SK-N-SH treated with all-trans-retinoic acid at 6 μM for 48 hours (cell line): ENCODE data around the gene PPWD1.

Experiments used
- ATAC-seq: fragments of 200-7000 bp; cut with Tn5 transposase; 3 replicates; pipeline ENCODE4 v1.9.1; 2020; ENCODE audit warnings: mild to moderate bottlenecking, moderate library complexity
- ARNTL ChIP-seq: fragments of 450-650 bp; formaldehyde crosslinking; IDR thresholded peaks from 2 replicates; pipeline ENCODE4 v1.5.0; 2020; ENCODE audit warnings: low read depth, mild to moderate bottlenecking, moderate library complexity, borderline replicate concordance
- BACH2 ChIP-seq: fragments of 250-450 bp; sonication (Bioruptor Pico); IDR thresholded peaks from 2 replicates; pipeline ENCODE4 v1.9.0; 2021; ENCODE audit warnings: mild to moderate bottlenecking, borderline replicate concordance
- CREB5 ChIP-seq: fragments of 250-450 bp; sonication (Bioruptor Pico); IDR thresholded peaks from 2 replicates; pipeline ENCODE4 v1.5.1; 2020; ENCODE audit warnings: low read depth, mild to moderate bottlenecking, moderate library complexity
- CSDC2 ChIP-seq: fragments of 250-450 bp; sonication (Bioruptor Pico); IDR thresholded peaks from 2 replicates; pipeline ENCODE4 v1.5.0; 2020; ENCODE audit warnings: mild to moderate bottlenecking, moderate library complexity
- ESRRG ChIP-seq: fragments of 250-450 bp; sonication (Bioruptor Pico); IDR thresholded peaks from 2 replicates; pipeline ENCODE4 v1.6.1; 2021; ENCODE audit warnings: mild to moderate bottlenecking
- GLIS3 ChIP-seq: fragments of 250-450 bp; sonication (Bioruptor Pico); IDR thresholded peaks from 2 replicates; pipeline ENCODE4 v1.5.0; 2020; ENCODE audit warnings: mild to moderate bottlenecking, moderate library complexity
- ISL1 ChIP-seq: fragments of 250-450 bp; sonication (Bioruptor Pico); IDR thresholded peaks from 2 replicates; pipeline ENCODE4 v2.1.2; 2022; ENCODE audit warnings: mild to moderate bottlenecking, moderate library complexity
- OSR1 ChIP-seq: fragments of 250-450 bp; sonication (Bioruptor Pico); IDR thresholded peaks from 2 replicates; pipeline ENCODE4 v1.8.0; 2022; ENCODE audit warnings: moderate library complexity, mild to moderate bottlenecking, inconsistent platforms
- PATZ1 ChIP-seq: fragments of 250-450 bp; sonication (Bioruptor Pico); IDR thresholded peaks from 2 replicates; pipeline ENCODE4 v1.8.0; 2020; ENCODE audit warnings: mild to moderate bottlenecking, moderate library complexity, borderline replicate concordance
- PPARA ChIP-seq: fragments of 250-450 bp; sonication (Bioruptor Pico); IDR thresholded peaks from 2 replicates; pipeline ENCODE4 v1.5.0; 2020; ENCODE audit warnings: mild to moderate bottlenecking, borderline replicate concordance
- RARB ChIP-seq: fragments of 250-450 bp; sonication (Bioruptor Pico); IDR thresholded peaks from 2 replicates; pipeline ENCODE4 v1.8.0; 2021; ENCODE audit warnings: mild to moderate bottlenecking, moderate library complexity
- TCF4 ChIP-seq: fragments of 250-450 bp; sonication (Bioruptor Pico); IDR thresholded peaks from 2 replicates; pipeline ENCODE4 v1.8.0; 2021; ENCODE audit warnings: mild to moderate bottlenecking, moderate library complexity, borderline replicate concordance
- TOX ChIP-seq: fragments of 250-450 bp; sonication (Bioruptor Pico); IDR thresholded peaks from 2 replicates; pipeline ENCODE4 v1.8.0; 2021; ENCODE audit warnings: mild to moderate bottlenecking, moderate library complexity, borderline replicate concordance
- ZC3H10 ChIP-seq: fragments of 250-450 bp; sonication (Bioruptor Pico); IDR thresholded peaks from 2 replicates; pipeline ENCODE4 v1.5.1; 2021; ENCODE audit warnings: mild to moderate bottlenecking, moderate library complexity
- ZFP3 ChIP-seq: fragments of 250-450 bp; sonication (Bioruptor Pico); IDR thresholded peaks from 2 replicates; pipeline ENCODE4 v1.5.0; 2020; ENCODE audit warnings: mild to moderate bottlenecking, moderate library complexity
- ZFP30 ChIP-seq: fragments of 450-650 bp; formaldehyde crosslinking; IDR thresholded peaks from 2 replicates; pipeline ENCODE4 v1.5.0; 2022; ENCODE audit warnings: mild to moderate bottlenecking, moderate library complexity
- ZNF565 ChIP-seq: fragments of 450-650 bp; formaldehyde crosslinking; conservative IDR thresholded peaks from 2 replicates; pipeline ENCODE4 v1.5.0; 2020; ENCODE audit warnings: low read depth, mild to moderate bottlenecking, moderate library complexity
- ZNF70 ChIP-seq: fragments of 450-650 bp; formaldehyde crosslinking; IDR thresholded peaks from 2 replicates; pipeline ENCODE4 v1.5.0; 2020; ENCODE audit warnings: mild to moderate bottlenecking, moderate library complexity
- ZNF8 ChIP-seq: fragments of 450-650 bp; formaldehyde crosslinking; IDR thresholded peaks from 2 replicates; pipeline ENCODE4 v1.5.0; 2020; ENCODE audit warnings: mild to moderate bottlenecking, moderate library complexity
- TF ChIP-seq, protein P1 (sequence below): fragments of 250-450 bp; sonication (Bioruptor Pico); IDR thresholded peaks from 2 replicates; pipeline ENCODE4 v1.8.0; 2021; ENCODE audit warnings: low read depth, mild to moderate bottlenecking, moderate library complexity, borderline replicate concordance
- TF ChIP-seq, protein P2 (sequence below): fragments of 250-450 bp; sonication (Bioruptor Pico); IDR thresholded peaks from 2 replicates; pipeline ENCODE4 v1.5.0; 2020; ENCODE audit warnings: mild to moderate bottlenecking, moderate library complexity
- TF ChIP-seq, protein P3 (sequence below): fragments of 250-450 bp; sonication (Bioruptor Pico); IDR thresholded peaks from 2 replicates; pipeline ENCODE4 v1.5.1; 2021; ENCODE audit warnings: mild to moderate bottlenecking, moderate library complexity

The PPWD1 gene

GRCh38 chr5:65530904-65531303 lies 32.2 kb upstream of the PPWD1 start:
- TF ChIP-seq ESRRG (CRISPR knock-in tag) (no peak), RARB (CRISPR knock-in tag) (no peak), PATZ1 (CRISPR knock-in tag) (no peak), CREB5 (CRISPR knock-in tag) (no peak), TCF4 (CRISPR knock-in tag) (no peak), ZNF8 (CRISPR knock-in tag) (no peak)
- no peak for ATAC-seq

- ATAC-seq: no peak
- TF ChIP-seq ZC3H10 (CRISPR knock-in tag) (no peak), ESRRG (CRISPR knock-in tag) (no peak), RARB (CRISPR knock-in tag) (no peak), ZFP3 (CRISPR knock-in tag) (no peak), ZNF8 (CRISPR knock-in tag) (no peak), GLIS3 (CRISPR knock-in tag) (no peak), TCF4 (CRISPR knock-in tag) (no peak), ARNTL (no peak), CSDC2 (CRISPR knock-in tag) (no peak), CREB5 (CRISPR knock-in tag) (no peak)
- TF ChIP-seq, protein P1, sequence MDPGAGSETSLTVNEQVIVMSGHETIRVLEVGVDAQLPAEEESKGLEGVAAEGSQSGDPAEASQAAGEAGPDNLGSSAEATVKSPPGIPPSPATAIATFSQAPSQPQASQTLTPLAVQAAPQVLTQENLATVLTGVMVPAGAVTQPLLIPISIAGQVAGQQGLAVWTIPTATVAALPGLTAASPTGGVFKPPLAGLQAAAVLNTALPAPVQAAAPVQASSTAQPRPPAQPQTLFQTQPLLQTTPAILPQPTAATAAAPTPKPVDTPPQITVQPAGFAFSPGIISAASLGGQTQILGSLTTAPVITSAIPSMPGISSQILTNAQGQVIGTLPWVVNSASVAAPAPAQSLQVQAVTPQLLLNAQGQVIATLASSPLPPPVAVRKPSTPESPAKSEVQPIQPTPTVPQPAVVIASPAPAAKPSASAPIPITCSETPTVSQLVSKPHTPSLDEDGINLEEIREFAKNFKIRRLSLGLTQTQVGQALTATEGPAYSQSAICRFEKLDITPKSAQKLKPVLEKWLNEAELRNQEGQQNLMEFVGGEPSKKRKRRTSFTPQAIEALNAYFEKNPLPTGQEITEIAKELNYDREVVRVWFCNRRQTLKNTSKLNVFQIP (CRISPR knock-in tag): no peak
These were observed 27.5 kb upstream of the PPWD1 start for GRCh38 chr5:65535529-65535987.

DNA sequence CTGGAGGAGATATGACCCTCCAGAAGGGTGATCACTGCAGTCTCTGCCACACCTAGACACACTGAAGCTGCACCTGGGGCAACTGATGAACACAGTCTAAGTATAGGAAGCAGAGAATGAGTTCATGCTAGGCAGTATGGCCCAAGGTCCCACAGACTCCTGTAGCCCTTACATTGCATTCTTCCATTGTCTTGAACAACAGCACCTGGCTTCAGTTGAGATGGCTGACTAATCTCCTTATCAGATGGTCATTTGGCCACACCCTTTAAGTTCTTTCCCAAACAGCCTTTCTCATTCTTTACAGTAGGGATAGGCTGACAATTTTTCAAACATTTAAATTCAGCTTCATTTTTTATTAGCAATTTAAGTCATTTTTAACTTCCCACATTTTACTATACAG lies 23.3 kb upstream of the PPWD1 start:
- TF ChIP-seq ZFP3 (CRISPR knock-in tag): no peak
- TF ChIP-seq PATZ1 (CRISPR knock-in tag): no peak
- TF ChIP-seq ZNF70 (CRISPR knock-in tag): no peak
- no peak for TF ChIP-seq PPARA
- no peak for TF ChIP-seq ISL1 (CRISPR knock-in tag)
- TF ChIP-seq CSDC2 (CRISPR knock-in tag): no peak
- TF ChIP-seq, protein P2, sequence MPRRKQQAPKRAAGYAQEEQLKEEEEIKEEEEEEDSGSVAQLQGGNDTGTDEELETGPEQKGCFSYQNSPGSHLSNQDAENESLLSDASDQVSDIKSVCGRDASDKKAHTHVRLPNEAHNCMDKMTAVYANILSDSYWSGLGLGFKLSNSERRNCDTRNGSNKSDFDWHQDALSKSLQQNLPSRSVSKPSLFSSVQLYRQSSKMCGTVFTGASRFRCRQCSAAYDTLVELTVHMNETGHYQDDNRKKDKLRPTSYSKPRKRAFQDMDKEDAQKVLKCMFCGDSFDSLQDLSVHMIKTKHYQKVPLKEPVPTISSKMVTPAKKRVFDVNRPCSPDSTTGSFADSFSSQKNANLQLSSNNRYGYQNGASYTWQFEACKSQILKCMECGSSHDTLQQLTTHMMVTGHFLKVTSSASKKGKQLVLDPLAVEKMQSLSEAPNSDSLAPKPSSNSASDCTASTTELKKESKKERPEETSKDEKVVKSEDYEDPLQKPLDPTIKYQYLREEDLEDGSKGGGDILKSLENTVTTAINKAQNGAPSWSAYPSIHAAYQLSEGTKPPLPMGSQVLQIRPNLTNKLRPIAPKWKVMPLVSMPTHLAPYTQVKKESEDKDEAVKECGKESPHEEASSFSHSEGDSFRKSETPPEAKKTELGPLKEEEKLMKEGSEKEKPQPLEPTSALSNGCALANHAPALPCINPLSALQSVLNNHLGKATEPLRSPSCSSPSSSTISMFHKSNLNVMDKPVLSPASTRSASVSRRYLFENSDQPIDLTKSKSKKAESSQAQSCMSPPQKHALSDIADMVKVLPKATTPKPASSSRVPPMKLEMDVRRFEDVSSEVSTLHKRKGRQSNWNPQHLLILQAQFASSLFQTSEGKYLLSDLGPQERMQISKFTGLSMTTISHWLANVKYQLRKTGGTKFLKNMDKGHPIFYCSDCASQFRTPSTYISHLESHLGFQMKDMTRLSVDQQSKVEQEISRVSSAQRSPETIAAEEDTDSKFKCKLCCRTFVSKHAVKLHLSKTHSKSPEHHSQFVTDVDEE (CRISPR knock-in tag): no peak
- no peak for TF ChIP-seq BACH2 (CRISPR knock-in tag)
- TF ChIP-seq, protein P3, sequence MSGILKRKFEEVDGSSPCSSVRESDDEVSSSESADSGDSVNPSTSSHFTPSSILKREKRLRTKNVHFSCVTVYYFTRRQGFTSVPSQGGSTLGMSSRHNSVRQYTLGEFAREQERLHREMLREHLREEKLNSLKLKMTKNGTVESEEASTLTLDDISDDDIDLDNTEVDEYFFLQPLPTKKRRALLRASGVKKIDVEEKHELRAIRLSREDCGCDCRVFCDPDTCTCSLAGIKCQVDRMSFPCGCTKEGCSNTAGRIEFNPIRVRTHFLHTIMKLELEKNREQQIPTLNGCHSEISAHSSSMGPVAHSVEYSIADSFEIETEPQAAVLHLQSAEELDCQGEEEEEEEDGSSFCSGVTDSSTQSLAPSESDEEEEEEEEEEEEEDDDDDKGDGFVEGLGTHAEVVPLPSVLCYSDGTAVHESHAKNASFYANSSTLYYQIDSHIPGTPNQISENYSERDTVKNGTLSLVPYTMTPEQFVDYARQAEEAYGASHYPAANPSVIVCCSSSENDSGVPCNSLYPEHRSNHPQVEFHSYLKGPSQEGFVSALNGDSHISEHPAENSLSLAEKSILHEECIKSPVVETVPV (CRISPR knock-in tag): no peak
- TF ChIP-seq TCF4 (CRISPR knock-in tag): no peak
- TF ChIP-seq ZNF565 (CRISPR knock-in tag): no peak
- TF ChIP-seq ZFP30: no peak
- no peak for TF ChIP-seq TOX (CRISPR knock-in tag)
- TF ChIP-seq ARNTL: no peak
- no peak for TF ChIP-seq OSR1 (CRISPR knock-in tag)
- TF ChIP-seq ESRRG (CRISPR knock-in tag): no peak
- no peak for ATAC-seq
